ENCODE results near the gene LRRC46.
A peak's percentile ranks its signal among the peaks of the same experiment; 100 is the strongest.

LRRC46 gene

DNA sequence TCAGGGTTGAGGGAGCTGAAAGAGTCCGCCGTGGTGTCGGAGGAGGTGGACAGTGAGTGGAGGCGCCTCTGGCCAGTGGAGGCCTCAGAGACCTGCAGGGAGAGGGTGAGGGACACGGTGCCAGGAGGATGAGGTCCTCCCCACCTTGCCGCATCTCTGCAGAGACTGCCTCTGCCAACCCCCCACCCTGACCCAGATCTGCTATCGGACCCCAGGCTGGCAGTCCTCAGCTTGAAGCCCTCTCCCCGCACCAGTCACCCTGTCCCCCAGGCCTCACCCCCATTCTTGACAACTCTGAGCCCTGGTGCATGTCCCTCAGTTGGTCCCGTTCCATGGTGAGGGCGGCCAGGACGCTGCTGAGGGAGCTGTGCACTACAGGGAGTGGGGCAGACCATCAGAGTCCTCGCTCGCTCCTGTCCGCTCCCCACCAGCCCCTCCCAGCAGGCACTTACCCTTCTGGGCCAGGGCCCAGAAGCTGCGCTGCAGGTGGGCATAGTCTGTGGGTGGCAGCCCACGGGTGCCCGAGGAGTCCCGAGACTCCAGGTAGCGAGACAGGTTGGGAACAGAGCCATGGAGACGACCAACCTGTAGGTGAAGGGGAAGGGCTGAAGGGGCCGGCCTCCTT lies 15.2 kb upstream of the LRRC46 start:
- Mint-ChIP-seq H3K4me3 (no peak overlapping the region), H3K27me3 (no peaks in the 10 kb centered on the region)

GRCh38 chr17:47816947-47817346 lies 14.5 kb upstream of the LRRC46 start:
- H3K27me3 Mint-ChIP-seq = no peaks in the 10 kb centered on the region
- H3K4me1 Mint-ChIP-seq (ENCODE audit: low read depth) = peaks cover 16% of the 10 kb centered on the region
- H3K9me3 Mint-ChIP-seq = no peaks in the 10 kb centered on the region
- H3K36me3 Mint-ChIP-seq (ENCODE audit: low read depth) = peaks cover 23% of the 10 kb centered on the region
- H3K27ac Mint-ChIP-seq = no peak overlapping the region
- H3K4me3 Mint-ChIP-seq = no peak overlapping the region

More for the DNA sequence above, 15.2 kb upstream of the LRRC46 start:
- peaks cover 30% of the 10 kb centered on the region for H3K36me3 Mint-ChIP-seq (ENCODE audit: low read depth)
- no peaks in the 10 kb centered on the region for H3K9me3 Mint-ChIP-seq
- H3K4me1 Mint-ChIP-seq (ENCODE audit: low read depth) = peaks cover 15% of the 10 kb centered on the region
- no peak overlapping the region for H3K27ac Mint-ChIP-seq

DNA sequence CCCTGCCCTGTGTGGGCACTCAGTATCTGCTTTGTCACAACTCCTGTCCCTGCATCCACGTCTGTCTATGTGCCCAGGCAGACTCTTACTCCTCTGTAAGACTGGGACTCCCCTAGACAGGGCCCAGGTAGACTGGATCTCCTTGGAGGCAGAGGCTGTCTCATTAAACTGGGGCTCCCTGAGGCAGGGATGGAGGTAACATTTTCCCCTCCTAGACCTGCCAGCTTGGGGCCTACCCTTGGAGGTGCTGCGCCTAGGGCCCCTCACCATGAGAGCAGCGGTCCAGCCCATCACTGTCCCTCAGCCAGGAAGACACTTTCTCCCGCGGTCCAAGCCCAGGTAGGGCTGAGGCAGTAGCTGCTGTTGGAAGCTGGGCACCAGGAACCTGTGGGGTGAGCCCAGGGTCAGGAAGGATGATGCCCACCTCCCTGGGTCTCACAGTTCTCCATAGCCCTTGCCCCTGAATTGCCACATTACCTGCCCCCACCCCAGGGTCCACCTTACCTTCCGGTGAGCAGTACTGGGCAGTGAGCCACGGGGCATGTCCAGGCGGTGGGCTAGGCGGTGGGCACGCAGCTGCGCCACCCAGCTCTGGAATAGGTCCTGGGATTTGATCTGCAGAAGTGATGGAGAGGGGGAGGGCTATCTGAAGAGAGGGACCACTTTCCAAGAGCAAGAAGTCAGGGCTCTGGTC lies 13.3 kb upstream of the LRRC46 start:
- Mint-ChIP-seq H3K27me3 (no peaks in the 10 kb centered on the region), H3K4me3 (no peak overlapping the region), H3K4me1 (ENCODE audit: low read depth) (peaks cover 25% of the 10 kb centered on the region), H3K27ac (no peak overlapping the region), H3K36me3 (ENCODE audit: low read depth) (peaks cover 13% of the 10 kb centered on the region), H3K9me3 (no peaks in the 10 kb centered on the region)

GRCh38 chr17:47819475-47819874 lies 12.0 kb upstream of the LRRC46 start:
- peaks cover 16% of the 10 kb centered on the region for H3K36me3 Mint-ChIP-seq (ENCODE audit: low read depth)
- no peak overlapping the region for H3K27ac Mint-ChIP-seq
- no peak overlapping the region for H3K4me3 Mint-ChIP-seq
- H3K27me3 Mint-ChIP-seq = no peaks in the 10 kb centered on the region
- H3K4me1 Mint-ChIP-seq (ENCODE audit: low read depth) = peaks cover 25% of the 10 kb centered on the region
- no peaks in the 10 kb centered on the region for H3K9me3 Mint-ChIP-seq

DNA sequence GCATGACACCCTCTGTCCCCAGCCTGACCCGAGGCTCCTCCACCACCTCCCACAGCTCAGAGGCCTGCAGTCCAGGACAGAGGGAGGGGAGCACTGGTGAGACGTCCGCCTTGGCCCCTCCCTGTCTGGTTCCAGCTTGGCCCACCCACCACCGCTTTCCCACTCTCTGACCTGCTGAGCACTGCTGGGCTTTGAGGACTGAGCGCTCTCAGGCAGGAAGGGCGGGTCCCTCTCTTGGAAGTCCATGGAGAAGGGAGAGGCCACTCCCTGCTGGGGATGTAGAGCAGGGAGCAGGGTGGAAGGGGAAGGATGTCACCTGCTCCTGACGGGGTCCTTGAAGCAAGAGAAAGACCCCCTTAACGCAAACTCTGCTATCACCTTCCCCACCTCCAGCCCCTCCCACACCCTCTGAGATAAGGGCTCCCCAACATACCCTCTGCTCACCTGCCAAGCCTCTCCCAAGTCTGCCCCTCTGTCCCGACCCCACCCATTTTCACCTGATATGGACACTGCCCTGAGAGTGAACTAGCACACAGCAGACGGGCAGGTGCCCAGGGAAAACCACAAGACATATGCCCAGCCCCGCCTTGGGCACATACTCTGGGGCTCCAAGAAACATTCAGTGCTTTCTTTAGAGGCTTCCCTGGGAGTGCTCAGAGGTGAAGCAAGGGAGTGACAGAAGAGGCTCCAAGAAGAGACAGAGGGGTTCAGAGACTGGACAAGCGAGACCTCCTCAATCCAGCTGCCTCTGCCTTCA lies 11.3 kb upstream of the LRRC46 start:
- H3K4me1 Mint-ChIP-seq (ENCODE audit: low read depth) = peaks cover 25% of the 10 kb centered on the region
- H3K27ac Mint-ChIP-seq = peak overlapping the region; percentile 87
- H3K27me3 Mint-ChIP-seq = no peaks in the 10 kb centered on the region
- no peaks in the 10 kb centered on the region for H3K9me3 Mint-ChIP-seq
- peaks cover 20% of the 10 kb centered on the region for H3K36me3 Mint-ChIP-seq (ENCODE audit: low read depth)
- peak overlapping the region; percentile 94 for H3K4me3 Mint-ChIP-seq

- Mint-ChIP-seq H3K4me3 (peak overlapping the region; percentile 94), H3K9me3 (no peaks in the 10 kb centered on the region), H3K4me1 (ENCODE audit: low read depth) (peaks cover 25% of the 10 kb centered on the region), H3K36me3 (ENCODE audit: low read depth) (peaks cover 26% of the 10 kb centered on the region), H3K27me3 (no peaks in the 10 kb centered on the region), H3K27ac (peak overlapping the region; percentile 87)
These were observed 10.4 kb upstream of the LRRC46 start for GRCh38 chr17:47821031-47821423.

DNA sequence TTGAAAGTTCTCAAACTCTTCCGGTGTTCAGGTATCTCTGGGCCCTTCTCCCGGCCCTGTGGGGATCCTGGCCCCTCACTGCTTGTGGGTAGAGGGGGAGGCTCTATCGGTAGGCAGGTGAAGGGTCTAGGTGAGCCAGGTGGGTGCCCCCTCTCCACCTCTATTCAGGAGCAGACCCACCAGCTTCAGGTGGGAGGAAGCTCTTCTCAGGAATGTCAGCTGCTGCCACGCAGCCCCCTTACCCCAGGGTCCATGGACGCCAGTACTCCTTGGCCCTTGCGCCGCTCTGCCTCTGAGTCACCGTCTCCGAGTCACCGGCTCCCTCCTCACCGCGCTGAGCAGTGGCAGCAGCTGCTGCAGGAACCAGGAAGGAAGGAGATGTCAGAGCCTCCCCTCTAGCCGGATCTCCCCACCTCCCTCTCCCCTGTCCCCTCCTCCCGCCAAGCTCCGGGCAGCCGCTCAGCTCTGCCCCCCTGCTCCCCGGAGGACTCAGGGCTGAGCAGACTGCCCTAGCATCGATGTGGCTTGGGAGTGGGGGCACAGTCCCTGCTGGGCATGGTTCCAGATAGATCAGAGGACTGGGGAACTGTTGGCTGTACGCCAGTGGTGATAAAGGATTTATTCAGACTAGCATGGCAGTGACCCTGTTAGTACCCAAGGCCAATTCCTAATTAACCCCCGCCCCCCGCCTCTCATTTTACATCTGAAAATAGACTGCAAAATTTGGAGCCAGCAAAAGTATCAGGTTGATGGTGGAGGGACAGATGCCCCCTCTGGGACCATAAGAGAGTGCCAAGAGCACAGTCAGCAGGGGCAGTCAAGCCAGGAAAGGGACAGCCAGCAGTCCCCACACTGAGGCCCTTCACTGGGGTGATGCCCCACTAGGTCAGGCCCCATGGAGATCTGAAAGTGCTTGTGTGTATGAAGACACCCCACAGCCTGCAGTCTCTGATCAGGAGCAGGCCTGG lies 9.8 kb upstream of the LRRC46 start, which contains the start of gene OSBPL7:
Gene OSBPL7 (minus strand): TSS at position 371 of the 968 bp plus-strand sequence. CDS start 1,516 bp downstream, outside the sequence.
- H3K27ac Mint-ChIP-seq = peak within 1 kb of the TSS; percentile 87
- no peaks in the 10 kb centered on the region for H3K27me3 Mint-ChIP-seq
- peaks cover 32% of the 10 kb centered on the region for H3K36me3 Mint-ChIP-seq (ENCODE audit: low read depth)
- H3K4me1 Mint-ChIP-seq (ENCODE audit: low read depth) = peaks cover 25% of the 10 kb centered on the region
- H3K4me3 Mint-ChIP-seq = peak within 1 kb of the TSS; percentile 94
- H3K9me3 Mint-ChIP-seq = no peaks in the 10 kb centered on the region

DNA sequence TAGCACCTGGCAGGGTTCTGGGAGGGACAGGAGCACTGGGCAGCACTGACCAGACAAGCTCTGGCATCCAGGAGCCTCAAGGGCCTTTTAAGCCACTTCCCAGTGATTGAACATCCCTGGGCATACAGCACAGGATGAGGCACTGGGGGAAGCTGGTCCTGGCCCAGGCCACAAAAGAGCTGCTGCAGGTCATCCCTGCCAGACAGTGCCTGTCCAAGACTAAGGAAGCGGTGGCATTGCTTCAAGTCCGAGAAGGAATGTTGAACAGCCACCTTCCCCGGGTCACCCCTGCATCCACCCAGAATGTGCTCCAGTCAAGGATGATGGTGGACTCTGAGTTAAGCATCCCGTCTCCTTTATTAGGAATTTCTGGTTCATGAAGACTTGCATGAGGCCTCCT lies 8.7 kb upstream of the LRRC46 start:
- Mint-ChIP-seq H3K27me3 (no peaks in the 10 kb centered on the region), H3K27ac (no peak overlapping the region), H3K9me3 (no peaks in the 10 kb centered on the region), H3K4me3 (peak overlapping the region; percentile 94), H3K4me1 (ENCODE audit: low read depth) (peaks cover 25% of the 10 kb centered on the region), H3K36me3 (ENCODE audit: low read depth) (peaks cover 32% of the 10 kb centered on the region)

GRCh38 chr17:47823519-47823918 lies 8.0 kb upstream of the LRRC46 start:
- Mint-ChIP-seq H3K9me3 (no peaks in the 10 kb centered on the region), H3K4me1 (ENCODE audit: low read depth) (peaks cover 25% of the 10 kb centered on the region), H3K27ac (no peak overlapping the region), H3K36me3 (ENCODE audit: low read depth) (peaks cover 37% of the 10 kb centered on the region), H3K4me3 (no peak overlapping the region), H3K27me3 (no peaks in the 10 kb centered on the region)

GRCh38 chr17:47829870-47830269 lies 1.6 kb upstream of the LRRC46 start:
- no peaks in the 10 kb centered on the region for H3K9me3 Mint-ChIP-seq
- H3K4me3 Mint-ChIP-seq = peak overlapping the region; percentile 93
- H3K27ac Mint-ChIP-seq = peak overlapping the region; percentile 77
- H3K27me3 Mint-ChIP-seq = no peaks in the 10 kb centered on the region
- H3K4me1 Mint-ChIP-seq (ENCODE audit: low read depth) = peaks cover 48% of the 10 kb centered on the region
- peaks cover 39% of the 10 kb centered on the region for H3K36me3 Mint-ChIP-seq (ENCODE audit: low read depth)

- H3K4me3 Mint-ChIP-seq = peak overlapping the region; percentile 93
These were observed 971 bp upstream of the LRRC46 start for GRCh38 chr17:47830396-47831002.

DNA sequence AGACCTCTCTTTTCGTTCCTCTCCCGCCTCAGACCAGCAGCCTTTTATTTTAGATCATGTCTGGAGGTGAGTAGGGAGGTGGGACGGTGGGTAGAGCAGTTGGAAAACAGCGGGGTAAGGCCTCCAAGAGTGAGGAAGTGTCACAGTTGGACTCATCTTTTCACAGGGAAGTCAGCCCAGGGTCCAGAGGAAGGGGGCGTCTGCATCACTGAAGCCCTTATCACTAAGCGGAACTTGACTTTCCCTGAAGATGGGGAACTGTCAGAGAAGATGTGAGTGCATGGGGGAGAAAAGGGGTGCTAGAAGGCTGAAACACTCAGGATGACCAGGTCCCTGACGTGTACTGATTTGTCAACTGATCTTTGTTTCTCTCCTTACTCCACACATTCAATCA lies 461 bp downstream of the LRRC46 start:
- Mint-ChIP-seq H3K4me1 (ENCODE audit: low read depth) (peaks cover 55% of the 10 kb centered on the region), H3K9me3 (no peaks in the 10 kb centered on the region), H3K27ac (peak overlapping the region; percentile 88), H3K4me3 (peak overlapping the region; percentile 93), H3K27me3 (no peaks in the 10 kb centered on the region), H3K36me3 (ENCODE audit: low read depth) (peaks cover 23% of the 10 kb centered on the region)

More at GRCh38 chr17:47830396-47831002, 971 bp upstream of the LRRC46 start:
- Mint-ChIP-seq H3K27ac (peak overlapping the region; percentile 88), H3K4me1 (ENCODE audit: low read depth) (peaks cover 50% of the 10 kb centered on the region), H3K27me3 (no peaks in the 10 kb centered on the region), H3K36me3 (ENCODE audit: low read depth) (peaks cover 35% of the 10 kb centered on the region), H3K9me3 (no peaks in the 10 kb centered on the region)

DNA sequence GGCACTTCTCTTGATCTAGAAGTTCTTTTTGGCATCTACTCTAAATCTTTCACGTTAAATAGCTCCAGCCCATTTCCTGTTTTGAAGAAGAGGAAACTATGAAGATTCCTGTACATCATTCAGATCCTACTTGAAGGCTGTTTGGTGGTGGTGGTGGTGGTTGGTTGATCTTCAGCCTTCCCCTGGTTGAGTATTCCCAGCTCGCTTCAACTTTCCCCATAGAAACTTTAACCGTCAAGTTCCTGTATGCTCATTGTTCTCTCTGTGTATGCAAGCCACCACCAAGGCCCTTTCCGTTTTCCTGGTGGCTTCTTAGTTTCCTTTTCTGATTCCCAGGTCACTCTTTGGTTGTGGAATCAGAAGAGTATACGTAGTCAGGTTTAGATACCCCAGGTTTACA lies 3.3 kb downstream of the LRRC46 start:
- peaks cover 44% of the 10 kb centered on the region for H3K4me1 Mint-ChIP-seq (ENCODE audit: low read depth)
- no peak overlapping the region for H3K4me3 Mint-ChIP-seq
- no peaks in the 10 kb centered on the region for H3K9me3 Mint-ChIP-seq
- no peaks in the 10 kb centered on the region for H3K27me3 Mint-ChIP-seq
- H3K27ac Mint-ChIP-seq = no peak overlapping the region
- H3K36me3 Mint-ChIP-seq (ENCODE audit: low read depth) = peaks cover 9% of the 10 kb centered on the region

DNA sequence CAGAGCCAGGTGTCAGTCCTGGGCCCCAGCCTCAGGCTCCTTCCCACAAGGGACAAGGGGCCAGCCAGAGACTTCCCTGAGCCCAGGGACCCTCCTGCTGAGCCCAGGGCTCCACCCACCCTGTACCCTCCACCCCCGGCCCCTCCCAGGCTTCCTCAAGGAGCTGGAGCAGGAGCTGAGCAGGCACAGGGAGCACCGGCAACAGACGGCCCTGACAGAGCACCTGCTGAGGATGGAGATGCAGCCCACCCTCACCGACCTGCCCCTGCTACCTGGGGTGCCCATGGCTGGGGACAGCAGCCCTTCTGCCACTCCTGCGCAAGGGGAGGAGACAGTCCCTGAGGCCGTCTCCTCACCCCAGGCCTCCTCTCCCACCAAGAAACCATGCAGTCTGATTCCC lies 5.1 kb downstream of the LRRC46 start:
- no peak overlapping the region for H3K27ac Mint-ChIP-seq
- H3K4me3 Mint-ChIP-seq = no peak overlapping the region
- peaks cover 39% of the 10 kb centered on the region for H3K4me1 Mint-ChIP-seq (ENCODE audit: low read depth)
- no peaks in the 10 kb centered on the region for H3K9me3 Mint-ChIP-seq
- H3K36me3 Mint-ChIP-seq (ENCODE audit: low read depth) = no peaks in the 10 kb centered on the region
- no peaks in the 10 kb centered on the region for H3K27me3 Mint-ChIP-seq

Measured in stimulated activated naive CD8-positive, alpha-beta T cell treated with anti-CD3 and anti-CD28 coated beads, Interleukin-15, Interleukin-2, amounts not matched to agents 100 ng/mL and 50 ng/mL, for 24 hours (primary cell).